ENCODE data around the gene LYPD3. TPM values are rescaled to one million over a fixed set of nuclear protein-coding genes. Genes with fewer than 3 reads are reported as not detected.

The LYPD3 gene
- 0.32 and 0.36 TPM in 2 replicates for total RNA-seq

DNA sequence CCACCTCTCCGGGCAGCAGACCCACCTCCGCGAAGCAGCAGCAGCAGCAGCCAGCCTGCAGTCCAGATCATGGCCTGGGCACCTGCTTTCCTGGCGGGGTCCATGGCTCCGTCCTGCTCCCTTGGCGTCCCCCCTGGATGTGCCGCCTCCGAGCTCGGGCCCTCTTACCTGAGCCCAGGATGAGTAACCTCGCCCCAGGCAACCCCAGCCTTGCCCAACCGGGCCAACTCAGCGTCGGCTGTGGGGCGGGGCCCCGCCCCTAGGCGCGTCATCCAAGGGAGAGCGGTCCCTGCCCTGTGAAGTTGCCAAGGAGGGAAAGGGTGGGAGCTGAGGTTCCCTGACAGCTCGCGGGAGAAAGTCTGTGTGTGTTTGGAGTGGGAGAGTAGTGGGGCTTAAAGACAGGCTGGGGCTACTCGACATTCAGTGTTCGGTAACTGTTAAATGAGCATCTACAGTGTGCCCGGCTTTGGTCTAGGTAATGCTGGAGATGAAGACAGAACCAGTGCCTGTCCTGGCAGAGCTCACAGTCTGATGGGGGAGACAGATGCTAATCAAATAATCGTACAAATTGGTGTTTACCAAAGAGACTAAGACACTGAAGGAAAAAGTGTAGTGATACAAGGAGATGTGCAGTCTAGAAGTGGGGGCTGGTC, at the start of gene LYPD3:
TSS of gene LYPD3 (minus strand) at position 141 of the 653 bp plus-strand sequence. CDS start at position 104, 37 bp downstream.

DNA sequence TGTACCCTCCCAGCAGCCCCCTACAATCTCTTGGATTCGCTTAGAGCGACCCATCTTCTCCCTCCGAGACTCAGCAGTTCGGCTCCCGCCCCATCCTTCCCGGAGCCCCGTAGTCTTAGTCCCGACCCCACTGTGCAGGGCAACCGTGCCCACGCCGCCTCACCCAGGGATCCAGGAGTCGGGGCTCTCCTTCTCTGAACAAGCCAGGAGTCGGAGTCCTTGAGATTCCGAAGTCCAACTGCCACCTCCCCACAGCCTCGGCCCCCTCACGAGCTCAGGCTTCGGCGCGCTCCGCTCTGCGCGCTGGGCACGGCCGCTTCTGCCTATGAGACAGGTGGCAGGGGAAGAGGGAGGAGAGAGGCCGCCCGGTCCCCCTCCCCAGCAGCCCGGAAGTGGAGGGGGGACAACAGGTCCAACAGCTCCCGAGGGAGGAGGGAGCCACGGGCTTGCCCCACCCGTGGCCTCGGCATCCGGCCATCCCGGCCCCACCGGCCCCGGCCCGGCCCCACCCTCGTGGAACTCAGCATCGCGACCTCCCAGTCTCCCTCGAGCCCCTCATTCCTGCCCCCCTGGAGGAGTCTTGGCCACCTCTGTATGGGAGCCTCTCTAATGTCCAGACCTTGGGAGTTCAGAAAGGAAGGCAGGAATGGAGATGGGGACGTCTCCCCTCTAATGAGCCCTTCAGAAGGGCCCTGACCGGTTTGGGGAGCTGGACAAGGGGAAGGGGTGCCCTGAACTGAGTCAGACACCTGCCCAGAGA, 39.2 kb upstream of the LYPD3 start, which contains the start of gene PHLDB3:
TSS of gene PHLDB3 (minus strand) at position 321 of the 760 bp plus-strand sequence. CDS start 628 bp downstream, outside the sequence.

DNA sequence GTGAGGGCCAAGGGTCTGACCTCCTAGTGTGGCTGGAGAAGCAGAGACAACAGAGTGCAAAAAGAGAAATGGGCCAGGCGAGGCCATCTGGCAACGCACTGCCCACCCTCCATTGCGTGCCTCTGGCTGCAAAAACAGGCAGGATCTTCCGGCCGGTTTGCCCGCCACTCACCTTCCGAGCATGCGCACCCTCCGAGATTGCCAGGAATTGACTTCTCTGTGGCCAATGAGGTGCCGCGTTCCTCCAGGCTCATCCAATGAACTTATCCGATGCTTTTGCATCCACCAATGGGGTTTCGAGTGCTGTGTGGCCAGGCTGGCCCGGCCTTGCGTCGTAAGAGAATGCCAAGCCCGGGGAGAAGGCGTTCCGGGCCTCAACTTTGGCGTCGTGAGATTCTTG, 50.9 kb downstream of the LYPD3 start, which contains the start of gene TEX101:
TSS of gene TEX101 (plus strand) at position 337 of the 400 bp plus-strand sequence. CDS start 1,030 bp downstream, outside the sequence.

Other genes with a start within 250 kb of the LYPD3 start
- gene PSG9, start 196.1 kb downstream of the LYPD3 start, total RNA-seq, result under 0.01 and 0.12 TPM in 2 replicates
- under 0.01 TPM in 1 of 2 replicates, not detected in the other for gene CD177, start 111.9 kb downstream of the LYPD3 start, total RNA-seq
- not detected in 2 replicates for gene TEX101, start 50.7 kb downstream of the LYPD3 start, total RNA-seq
- gene PHLDB3, start 39.1 kb upstream of the LYPD3 start, total RNA-seq, result 11.0 and 14.3 TPM in 2 replicates
- 46.4 and 80.8 TPM in 2 replicates for gene ETHE1, start 61.6 kb upstream of the LYPD3 start, total RNA-seq
- 0.32 TPM in 1 of 2 replicates, not detected in the other for gene ZNF575, start 67.6 kb upstream of the LYPD3 start, total RNA-seq
- 13.1 and 18.8 TPM in 2 replicates for gene XRCC1, start 109.9 kb upstream of the LYPD3 start, total RNA-seq
- 3.0 and 3.6 TPM in 2 replicates for gene PINLYP, start 110.2 kb upstream of the LYPD3 start, total RNA-seq
- gene IRGQ, start 130.5 kb upstream of the LYPD3 start, total RNA-seq, result 19.9 and 24.2 TPM in 2 replicates
- 8.8 and 11.1 TPM in 2 replicates for gene ZNF576, start 131.0 kb upstream of the LYPD3 start, total RNA-seq
- gene SRRM5, start 146.5 kb upstream of the LYPD3 start, total RNA-seq, result 0.24 TPM in 1 of 2 replicates, not detected in the other
- gene ZNF428, start 154.0 kb upstream of the LYPD3 start, total RNA-seq, result 20.2 and 25.6 TPM in 2 replicates
- 0.12 and 0.65 TPM in 2 replicates for gene CADM4, start 174.2 kb upstream of the LYPD3 start, total RNA-seq
- 61.3 and 73.6 TPM in 2 replicates for gene PLAUR, start 204.6 kb upstream of the LYPD3 start, total RNA-seq

Measured in hair follicle dermal papilla cell (primary cell).